ENCODE measurements around the gene DUSP10.

The DUSP10 gene

DNA sequence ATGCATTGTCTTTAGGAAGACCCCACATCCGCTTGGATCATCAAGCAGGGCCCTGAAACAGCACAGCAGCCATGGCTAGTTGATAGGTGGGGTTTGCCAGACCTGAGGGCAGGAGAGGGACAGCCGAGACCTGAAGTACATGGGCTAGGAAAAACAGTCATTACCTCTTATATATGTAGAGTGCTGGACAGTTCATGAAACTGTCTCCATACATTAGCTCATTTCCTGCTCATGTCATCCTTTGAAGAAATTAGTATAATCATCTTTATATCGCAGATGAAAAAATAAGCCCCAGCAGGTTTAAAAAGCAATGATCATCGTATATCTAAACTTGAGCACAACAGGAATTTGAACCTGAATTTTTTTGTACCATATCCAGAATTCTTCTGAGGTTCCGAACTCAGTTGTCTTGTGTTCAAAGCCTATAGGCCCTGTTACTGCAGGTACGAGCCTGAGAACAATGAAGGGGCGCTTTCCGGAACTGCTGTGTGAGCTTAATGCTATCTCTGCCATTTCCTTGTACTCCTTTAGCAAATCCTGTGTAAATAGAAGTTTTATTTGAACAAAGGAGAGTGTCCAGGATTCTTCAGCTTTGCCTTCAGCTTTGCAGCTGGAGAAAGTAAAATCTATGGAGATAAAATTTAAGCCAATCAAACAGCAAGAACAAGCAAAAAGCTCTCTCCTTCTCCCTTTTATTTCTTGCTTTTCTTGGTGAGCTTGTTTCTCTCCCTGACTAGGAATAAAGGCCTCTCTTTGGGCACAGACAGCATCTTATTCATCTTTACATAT, 32.4 kb upstream of the DUSP10 start:
- Histone ChIP-seq H3K4me3 (ENCODE audit: low read depth in 1 of 2, low read length in 1 of 2) (no peak overlapping the region), H3K9me3 (no peaks in the 10 kb centered on the region), H3K36me3 (no peaks in the 10 kb centered on the region), H3K27ac (no peak overlapping the region), H3K4me1 (ENCODE audit: control insufficient read depth in 1 of 2, insufficient read depth in 1 of 2, low read depth in 1 of 2, low read length in 1 of 2) (no peaks in the 10 kb centered on the region), H3K27me3 (peaks cover 33% of the 10 kb centered on the region)
- TF ChIP-seq, protein P1, sequence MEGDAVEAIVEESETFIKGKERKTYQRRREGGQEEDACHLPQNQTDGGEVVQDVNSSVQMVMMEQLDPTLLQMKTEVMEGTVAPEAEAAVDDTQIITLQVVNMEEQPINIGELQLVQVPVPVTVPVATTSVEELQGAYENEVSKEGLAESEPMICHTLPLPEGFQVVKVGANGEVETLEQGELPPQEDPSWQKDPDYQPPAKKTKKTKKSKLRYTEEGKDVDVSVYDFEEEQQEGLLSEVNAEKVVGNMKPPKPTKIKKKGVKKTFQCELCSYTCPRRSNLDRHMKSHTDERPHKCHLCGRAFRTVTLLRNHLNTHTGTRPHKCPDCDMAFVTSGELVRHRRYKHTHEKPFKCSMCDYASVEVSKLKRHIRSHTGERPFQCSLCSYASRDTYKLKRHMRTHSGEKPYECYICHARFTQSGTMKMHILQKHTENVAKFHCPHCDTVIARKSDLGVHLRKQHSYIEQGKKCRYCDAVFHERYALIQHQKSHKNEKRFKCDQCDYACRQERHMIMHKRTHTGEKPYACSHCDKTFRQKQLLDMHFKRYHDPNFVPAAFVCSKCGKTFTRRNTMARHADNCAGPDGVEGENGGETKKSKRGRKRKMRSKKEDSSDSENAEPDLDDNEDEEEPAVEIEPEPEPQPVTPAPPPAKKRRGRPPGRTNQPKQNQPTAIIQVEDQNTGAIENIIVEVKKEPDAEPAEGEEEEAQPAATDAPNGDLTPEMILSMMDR (IDR thresholded peaks at IDR 0.05) = no peak

DNA sequence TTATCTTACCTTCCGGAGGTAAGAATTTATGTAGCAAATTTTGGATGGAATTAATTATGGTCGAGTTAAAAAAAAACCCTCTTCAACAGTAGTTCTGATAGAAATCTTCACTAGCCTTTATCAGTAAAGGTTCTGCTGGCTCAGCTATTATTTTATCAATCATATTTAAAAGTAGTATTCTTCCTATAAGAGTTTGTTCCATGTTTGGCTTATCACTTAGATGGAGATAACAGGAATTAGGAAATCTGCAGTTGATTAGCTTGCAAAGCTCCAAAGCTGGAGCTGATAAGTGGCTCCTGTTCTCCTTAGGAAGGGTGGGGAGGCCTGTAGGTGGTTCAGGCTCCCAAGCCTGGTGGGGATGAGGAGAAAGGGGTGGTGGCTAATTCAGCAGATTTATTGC, 31.5 kb upstream of the DUSP10 start:
- no peak overlapping the region for H3K27ac ChIP-seq
- peaks cover 29% of the 10 kb centered on the region for H3K27me3 ChIP-seq
- no peaks in the 10 kb centered on the region for H3K9me3 ChIP-seq
- no peaks in the 10 kb centered on the region for H3K4me1 ChIP-seq (ENCODE audit: control insufficient read depth in 1 of 2, insufficient read depth in 1 of 2, low read depth in 1 of 2, low read length in 1 of 2)
- H3K36me3 ChIP-seq = no peaks in the 10 kb centered on the region
- no peak overlapping the region for H3K4me3 ChIP-seq (ENCODE audit: low read depth in 1 of 2, low read length in 1 of 2)
- TF ChIP-seq, protein P1 (IDR thresholded peaks at IDR 0.05) = no peak

DNA sequence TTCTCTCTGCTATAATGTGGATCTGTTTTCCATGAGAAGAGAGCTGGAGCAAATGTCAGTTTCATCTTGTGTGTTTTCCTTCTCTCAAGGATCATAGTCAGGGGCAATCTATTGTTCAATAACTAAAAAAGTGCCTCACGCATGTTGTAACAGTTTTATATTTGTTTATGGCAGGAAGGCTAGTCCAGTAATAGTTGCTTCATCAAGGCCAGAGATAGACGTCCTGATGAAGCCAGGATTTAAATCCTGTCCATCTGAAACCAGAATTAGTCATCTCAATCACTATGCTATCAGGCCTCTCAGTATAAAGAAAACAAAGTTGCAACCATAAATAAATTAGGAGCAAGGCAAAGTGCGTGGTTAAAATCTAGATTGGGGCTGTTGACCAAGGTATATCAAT, 30.2 kb upstream of the DUSP10 start:
- H3K27me3 ChIP-seq = peaks cover 19% of the 10 kb centered on the region

DNA sequence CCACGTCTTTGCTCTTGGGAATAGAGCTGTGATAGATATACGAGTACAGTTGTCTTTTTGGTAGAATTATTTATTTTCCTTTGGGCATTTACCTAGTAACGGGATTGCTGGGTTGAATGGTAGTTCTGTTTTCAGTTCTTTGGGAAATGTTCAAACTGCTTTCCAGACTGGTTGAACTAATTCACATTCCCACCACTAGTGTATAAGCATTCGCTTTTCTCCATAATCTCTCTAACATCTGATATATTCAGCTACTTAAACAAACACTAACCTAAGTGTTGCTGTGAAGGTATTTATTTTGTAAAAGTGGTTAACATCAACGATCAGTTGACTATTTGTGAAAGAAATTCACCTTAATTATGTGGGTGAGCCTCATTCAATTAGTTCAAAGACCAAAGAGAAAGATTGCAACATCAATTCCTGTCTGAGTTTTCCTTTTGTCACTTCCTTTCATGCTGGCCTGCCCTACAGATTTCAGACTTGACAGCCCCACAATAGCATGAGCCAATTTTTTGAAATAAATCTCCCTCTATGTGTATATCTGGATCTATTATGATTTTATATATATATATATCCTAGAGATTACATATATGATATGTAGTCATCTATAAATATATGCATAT, 26.7 kb upstream of the DUSP10 start:
- Histone ChIP-seq H3K27ac (no peak overlapping the region), H3K4me1 (ENCODE audit: control insufficient read depth in 1 of 2, insufficient read depth in 1 of 2, low read depth in 1 of 2, low read length in 1 of 2) (no peaks in the 10 kb centered on the region)

More for the DNA sequence above, 30.2 kb upstream of the DUSP10 start:
- TF ChIP-seq, protein P1 (IDR thresholded peaks at IDR 0.05) = no peak
- no peak overlapping the region for H3K4me3 ChIP-seq (ENCODE audit: low read depth in 1 of 2, low read length in 1 of 2)
- no peaks in the 10 kb centered on the region for H3K9me3 ChIP-seq
- H3K4me1 ChIP-seq (ENCODE audit: control insufficient read depth in 1 of 2, insufficient read depth in 1 of 2, low read depth in 1 of 2, low read length in 1 of 2) = no peaks in the 10 kb centered on the region
- H3K36me3 ChIP-seq = no peaks in the 10 kb centered on the region
- H3K27ac ChIP-seq = no peak overlapping the region

DNA sequence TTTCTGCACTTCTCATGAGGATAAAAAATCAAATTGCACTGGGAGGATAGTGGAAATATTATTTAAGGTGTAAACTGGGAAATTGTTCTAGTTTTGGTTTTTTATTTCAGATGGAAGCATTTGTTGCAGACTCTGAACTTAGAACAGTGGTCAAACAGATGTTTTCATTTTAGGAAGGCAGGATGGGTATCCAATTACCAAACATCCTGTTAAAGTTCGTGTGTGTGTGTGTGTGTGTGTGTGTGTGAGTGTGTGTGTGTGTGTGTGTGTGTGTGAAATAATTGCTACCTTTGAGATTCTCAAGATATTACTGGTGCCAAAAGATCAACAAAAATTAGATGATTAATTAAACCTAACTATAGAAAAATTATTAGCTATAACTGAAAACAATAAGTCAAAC, 24.3 kb upstream of the DUSP10 start:
- Histone ChIP-seq H3K36me3 (no peaks in the 10 kb centered on the region), H3K9me3 (no peaks in the 10 kb centered on the region), H3K27ac (no peak overlapping the region), H3K4me1 (ENCODE audit: control insufficient read depth in 1 of 2, insufficient read depth in 1 of 2, low read depth in 1 of 2, low read length in 1 of 2) (no peaks in the 10 kb centered on the region), H3K27me3 (no peaks in the 10 kb centered on the region), H3K4me3 (ENCODE audit: low read depth in 1 of 2, low read length in 1 of 2) (no peak overlapping the region)
- TF ChIP-seq, protein P1 (IDR thresholded peaks at IDR 0.05) = no peak

More for the DNA sequence above, 26.7 kb upstream of the DUSP10 start:
- TF ChIP-seq, protein P1 (IDR thresholded peaks at IDR 0.05) = no peak
- H3K27me3 ChIP-seq = no peaks in the 10 kb centered on the region
- H3K4me3 ChIP-seq (ENCODE audit: low read depth in 1 of 2, low read length in 1 of 2) = no peak overlapping the region
- no peaks in the 10 kb centered on the region for H3K36me3 ChIP-seq
- no peaks in the 10 kb centered on the region for H3K9me3 ChIP-seq
